HCEC 1CT (cell line): ENCODE results near the gene PSMD13.
A peak's percentile ranks its signal among the peaks of the same experiment; 100 is the strongest.
"Not testable (repeated sequence)": the region's sequence is repeated elsewhere in the genome, so short reads cannot be mapped to it uniquely, and the experiment has no call there.

Source experiments
- DNase-seq: peaks from one replicate; pipeline ENCODE4 v3.0.0-alpha.2; 2017

Gene PSMD13

DNA sequence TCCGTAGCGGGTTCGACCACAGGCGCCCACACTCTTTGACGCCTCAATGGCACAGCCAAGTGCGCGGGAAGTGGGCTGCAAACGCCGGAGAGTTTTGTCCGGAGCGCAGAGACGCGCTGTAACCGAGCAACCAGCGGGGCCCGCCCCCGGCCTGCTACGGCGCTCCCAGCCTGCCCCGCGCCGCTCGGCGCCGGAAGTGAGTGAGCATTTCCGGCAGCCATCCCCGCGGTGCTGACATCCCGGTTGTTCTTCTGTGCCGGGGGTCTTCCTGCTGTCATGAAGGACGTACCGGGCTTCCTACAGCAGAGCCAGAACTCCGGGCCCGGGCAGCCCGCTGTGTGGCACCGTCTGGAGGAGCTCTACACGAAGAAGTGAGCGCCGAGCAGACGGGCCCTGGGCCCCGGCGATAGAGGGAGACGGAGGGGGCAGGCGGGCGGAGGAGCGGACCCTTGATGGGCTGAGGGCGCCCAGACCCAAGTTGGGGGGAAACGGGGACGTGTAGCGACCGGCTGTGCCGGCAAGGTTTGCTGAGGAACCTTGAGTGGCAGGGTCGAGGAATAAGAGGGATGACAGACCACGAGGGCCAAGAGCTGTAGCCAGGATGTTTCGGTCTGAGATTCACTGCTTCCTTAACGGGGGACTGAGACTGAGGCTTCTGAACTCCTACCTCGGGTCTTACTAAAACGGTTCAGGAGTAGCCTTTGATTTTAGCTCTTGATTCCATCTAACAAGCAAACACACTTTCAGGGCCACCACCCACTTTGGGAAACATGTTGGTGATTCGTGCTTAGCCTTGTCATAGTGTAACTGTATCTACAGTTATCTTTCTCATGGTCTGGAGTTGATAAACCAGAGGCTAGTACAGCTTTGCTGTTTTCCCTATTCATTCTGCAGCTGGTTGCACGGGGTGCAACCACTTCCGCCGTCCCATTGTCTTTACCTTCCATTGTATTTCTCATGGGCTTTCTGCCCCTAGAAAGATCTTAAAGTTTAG lies at the start of gene PSMD13:
Gene PSMD13 (plus strand): TSS at position 203 of the 994 bp plus-strand sequence. CDS start 74 bp downstream, at position 277.
- peak; percentile 85 for DNase-seq

DNA sequence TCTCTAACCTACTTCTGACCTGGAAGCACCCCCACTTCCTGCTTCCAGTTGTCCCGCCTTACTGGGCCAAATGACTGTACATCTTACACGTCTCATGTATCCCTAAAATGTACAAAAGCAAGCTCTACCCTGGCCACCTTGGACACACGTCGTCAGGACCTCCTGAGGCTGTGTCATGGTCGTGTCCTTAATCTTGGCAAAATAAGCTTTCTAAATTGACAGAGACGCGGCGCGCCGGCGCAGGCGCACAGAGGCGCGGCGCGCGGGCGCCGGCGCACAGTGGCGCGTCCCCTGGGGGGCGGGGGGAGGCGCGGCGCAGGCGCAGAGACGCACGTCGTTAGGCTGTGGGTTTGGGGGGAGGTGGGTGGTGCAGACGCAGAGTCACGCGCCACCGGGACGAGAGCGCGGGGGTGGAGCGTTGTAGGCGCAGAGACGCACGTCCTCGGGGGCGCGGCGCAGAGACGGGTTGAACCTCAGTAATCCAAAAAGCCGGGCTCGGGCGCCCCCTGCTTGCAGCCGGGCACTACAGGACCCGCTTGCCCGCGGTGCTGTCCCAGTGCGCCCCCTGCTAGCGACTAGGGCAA lies 47.5 kb upstream of the PSMD13 start:
- DNase-seq: not testable (repeated sequence)

DNA sequence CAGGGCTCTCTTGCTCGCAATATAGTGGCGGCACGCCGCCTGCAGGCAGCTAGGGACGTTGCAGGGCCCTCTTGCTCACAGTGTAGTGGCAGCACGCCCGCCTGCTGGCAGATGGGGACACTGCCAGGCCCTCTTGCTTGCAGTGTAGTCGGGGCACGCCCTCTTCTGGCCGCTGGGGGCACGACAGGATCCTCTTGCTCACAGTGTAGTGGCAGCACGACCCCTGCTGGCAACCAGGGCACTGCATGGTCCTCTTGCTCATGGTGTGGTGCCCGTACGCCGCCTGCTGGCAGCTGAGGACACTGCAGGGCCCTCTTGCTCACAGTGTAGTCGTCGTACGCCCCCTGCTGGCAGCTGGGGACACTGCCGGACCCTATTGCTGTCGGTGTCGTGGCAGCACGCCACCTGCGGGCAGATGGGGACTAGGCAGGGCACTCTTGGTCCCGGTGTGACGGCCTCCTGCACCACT lies 46.9 kb upstream of the PSMD13 start:
- DNase-seq: not testable (repeated sequence)

DNA sequence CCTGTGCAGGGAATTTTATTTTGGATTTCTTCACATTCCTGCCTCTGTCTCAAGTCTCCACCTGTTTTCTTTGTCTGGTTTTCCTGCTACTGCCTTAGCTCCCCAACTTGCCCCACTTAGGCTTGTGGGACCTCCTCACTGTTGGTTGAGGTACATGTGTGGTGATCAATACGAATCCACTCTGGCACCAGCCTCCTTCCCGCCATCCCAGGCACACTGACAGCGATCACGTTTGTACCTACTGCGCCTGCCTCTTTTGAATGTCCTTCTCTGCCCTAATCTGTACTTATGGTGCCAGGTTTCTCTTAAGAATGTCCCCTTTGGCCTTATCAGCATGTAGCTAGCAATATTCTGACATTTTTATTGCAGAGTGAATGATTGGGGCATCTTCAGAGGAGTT lies 46.2 kb upstream of the PSMD13 start:
- not testable (repeated sequence) for DNase-seq

DNA sequence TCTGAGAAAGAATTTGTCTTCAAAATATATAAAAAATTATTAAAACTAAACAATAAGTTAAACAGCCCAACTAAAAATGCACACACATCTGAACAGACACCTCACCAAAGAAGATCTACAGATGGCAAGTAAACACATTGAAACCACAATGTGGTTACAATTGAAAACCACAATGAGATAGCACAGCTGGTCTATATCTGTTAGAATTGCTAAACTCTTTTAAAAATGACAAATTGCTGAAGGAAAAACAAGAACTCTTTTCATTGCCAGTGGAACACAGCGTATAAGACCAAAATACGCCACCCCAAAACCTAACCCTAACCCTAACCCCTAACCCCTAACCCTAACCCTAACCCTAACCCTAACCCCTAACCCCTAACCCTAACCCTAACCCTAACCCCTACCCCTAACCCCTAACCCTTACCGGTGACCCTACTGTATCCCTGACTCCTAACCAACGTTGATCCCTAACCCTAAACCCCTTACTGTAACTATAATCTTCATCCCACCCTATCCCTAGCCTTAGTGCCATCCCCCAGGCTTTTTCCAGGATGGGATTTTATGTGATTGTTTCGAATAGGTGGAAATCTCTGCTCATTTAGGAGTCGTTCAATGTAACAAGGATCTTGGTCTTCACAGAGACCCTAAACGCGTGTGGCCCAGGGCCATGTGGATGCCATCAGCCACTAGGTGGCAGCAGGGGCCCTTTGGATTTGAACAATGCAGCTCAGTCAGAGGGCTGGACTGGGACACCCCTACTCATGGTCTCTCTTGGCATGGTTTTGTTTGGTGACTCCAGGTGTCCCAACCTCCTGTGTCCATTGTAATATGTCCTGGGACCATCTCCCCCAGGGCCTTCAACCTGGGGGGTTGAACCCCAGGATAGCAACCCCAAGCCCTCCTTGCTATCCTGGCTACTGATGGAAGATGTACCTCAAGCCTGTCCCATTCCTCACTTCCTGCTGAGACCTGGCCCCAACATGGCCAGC lies 45.0 kb upstream of the PSMD13 start:
- DNase-seq: not testable (repeated sequence)

DNA sequence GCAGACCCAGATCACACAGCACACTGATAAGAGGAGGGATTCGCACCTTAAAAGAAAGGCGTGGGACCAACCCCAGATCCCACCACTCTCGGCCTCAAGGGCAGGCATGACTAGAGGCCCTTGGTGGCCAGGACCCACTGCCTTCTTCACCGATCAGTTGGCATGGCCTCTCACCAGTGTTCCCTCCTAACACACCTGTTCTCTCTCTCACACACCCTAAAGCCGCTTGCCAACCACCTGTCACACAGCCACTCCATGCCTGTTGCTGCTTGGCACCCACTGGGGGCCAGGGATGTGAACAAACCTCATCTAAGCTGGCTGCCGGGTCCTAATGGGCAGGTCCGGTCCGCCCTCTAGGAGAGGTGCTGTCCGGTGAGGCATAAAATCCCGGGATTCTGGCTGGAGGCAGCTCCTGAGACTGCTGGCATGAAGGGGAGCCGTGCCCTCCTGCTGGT lies 44.1 kb upstream of the PSMD13 start, which contains the start of gene SCGB1C1:
Gene SCGB1C1 (plus strand): TSS at position 405 of the 455 bp plus-strand sequence. CDS start 22 bp downstream, at position 427.
- not testable (repeated sequence) for DNase-seq

DNA sequence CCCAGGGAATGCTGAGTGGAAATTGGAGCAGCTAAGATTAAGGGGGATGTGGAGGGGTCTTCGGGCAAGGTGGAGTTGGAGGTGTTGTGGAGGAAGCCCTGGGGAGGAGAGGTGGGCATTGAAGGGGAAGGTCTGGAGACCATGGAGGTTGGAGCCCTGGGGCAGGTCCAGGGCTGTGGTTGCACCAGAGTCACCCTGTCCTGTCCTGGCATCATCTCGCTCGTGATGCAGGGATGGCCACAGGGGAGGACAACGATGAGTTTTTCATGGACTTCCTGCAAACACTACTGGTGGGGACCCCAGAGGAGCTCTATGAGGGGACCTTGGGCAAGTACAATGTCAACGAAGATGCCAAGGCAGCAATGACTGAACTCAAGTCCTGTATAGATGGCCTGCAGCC lies 43.3 kb upstream of the PSMD13 start:
- DNase-seq: not testable (repeated sequence)

DNA sequence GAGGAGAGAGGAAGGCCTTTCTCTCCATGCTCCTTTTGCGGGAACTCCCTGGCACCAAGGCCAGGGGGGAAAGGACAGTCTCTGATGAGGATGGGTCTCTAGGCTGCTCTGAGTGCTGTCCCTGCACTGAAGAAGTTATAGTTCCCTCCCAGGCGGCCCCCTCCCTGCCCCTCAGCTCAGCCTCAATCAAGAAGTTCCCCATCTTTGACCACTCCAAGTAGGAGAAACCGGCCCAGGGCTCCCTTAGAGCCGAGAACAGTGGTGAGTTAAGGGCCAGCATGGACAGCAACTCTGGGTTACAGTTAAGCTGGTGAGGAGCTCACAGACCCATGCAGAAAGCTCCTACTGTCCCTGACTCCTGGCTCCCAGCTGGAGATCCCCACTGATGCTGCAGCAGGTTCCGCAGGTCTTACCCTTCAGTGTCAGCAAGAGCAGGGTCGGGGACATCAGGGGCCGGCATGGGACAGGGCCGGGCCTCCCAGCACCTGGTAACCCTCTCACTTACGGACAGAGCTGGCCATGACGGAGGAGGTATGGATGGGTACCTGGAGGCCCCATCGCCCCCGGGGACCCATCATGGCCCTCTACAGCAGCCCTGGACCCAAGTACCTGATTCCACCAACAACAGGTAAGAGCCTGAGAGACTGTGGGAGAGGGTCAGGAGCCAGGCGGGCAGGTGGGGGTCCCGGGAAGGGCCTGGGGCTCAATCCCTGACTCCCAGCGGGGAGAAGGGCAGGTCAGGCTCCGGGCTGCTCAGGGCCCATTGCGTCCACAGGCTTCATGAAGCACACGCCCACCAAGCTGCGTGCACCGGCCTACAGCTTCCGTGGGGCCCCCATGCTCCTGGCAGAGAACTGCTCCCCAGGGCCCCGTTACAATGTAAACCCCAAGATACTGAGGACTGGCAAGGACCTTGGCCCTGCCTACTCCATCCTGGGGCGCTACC lies 39.7 kb upstream of the PSMD13 start:
- no peak for DNase-seq

DNA sequence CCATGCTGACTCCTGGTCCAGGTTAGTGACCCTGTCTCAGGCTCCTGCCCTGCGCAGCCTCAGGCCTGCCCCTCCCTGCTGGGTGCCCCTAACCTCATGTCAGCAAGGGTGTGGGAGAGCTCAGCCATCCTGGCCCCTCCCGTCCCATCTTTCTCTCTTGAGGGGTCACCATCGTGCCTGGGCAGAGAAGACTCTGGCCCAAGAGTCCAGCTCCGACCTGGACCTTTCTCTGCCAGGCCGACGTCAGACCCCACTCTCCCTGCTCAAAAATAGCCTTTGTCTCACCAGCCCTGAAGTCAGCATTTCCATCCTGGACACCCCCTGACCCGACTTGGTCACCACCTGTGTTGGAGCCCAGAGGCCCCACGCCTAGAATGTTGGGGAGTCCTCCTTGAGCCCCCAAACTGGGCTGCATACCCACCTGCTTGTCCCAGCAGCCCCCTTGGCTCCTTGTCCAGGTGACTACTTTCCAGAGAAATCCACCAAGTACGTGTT lies 39.0 kb upstream of the PSMD13 start:
- DNase-seq: no peak

DNA sequence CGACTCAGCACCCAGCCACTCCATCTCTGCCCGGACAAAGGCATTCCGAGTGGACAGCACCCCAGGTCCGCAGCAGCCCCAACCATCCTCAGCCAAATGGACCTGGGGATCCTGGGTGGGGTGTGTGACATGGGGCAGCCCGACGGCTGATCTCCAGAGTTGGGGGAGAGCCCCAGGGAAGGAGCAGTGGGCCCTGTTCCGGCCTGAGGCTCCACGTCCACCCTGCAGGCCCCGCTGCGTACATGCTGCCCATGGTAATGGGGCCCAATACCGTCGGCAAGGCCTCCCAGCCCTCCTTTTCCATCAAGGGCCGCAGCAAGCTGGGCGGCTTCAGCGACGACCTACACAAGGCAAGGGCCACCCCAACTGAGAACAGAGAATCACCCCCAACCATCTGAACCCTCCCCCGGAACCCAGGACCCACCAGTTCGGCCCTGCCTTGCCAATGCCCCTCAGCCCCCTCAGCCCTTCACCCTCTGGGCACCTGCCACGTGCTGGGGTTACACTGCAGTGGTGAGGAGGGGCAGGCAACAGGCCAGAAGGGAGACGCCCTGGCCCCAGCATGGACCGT lies 38.5 kb upstream of the PSMD13 start:
- DNase-seq: no peak

DNA sequence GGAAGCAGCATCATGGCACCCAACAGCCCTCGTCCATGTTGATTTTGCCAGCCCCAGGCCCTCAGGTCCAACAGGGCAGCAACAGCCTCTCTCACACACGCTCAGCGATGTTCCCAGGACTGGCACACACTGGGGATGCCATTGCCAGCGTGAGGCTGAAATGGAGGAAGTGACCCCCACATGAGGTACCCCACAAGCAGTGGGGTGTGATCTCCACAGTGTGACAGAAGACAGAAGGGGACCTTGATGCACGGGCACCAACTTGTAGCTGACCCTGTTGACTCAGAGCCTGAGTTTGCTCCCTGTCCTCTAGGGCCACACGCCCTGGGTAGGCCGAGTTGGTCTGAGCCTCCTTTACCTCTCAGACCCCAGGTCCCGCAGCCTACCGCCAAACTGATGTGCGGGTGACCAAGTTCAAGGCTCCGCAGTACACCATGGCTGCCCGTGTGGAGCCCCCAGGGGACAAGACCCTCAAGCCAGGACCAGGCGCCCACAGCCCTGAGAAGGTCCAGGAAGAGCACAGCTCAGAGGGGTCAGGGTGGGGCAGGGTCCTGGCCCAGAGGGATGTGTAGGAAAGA lies 37.7 kb upstream of the PSMD13 start:
- DNase-seq: no peak

DNA sequence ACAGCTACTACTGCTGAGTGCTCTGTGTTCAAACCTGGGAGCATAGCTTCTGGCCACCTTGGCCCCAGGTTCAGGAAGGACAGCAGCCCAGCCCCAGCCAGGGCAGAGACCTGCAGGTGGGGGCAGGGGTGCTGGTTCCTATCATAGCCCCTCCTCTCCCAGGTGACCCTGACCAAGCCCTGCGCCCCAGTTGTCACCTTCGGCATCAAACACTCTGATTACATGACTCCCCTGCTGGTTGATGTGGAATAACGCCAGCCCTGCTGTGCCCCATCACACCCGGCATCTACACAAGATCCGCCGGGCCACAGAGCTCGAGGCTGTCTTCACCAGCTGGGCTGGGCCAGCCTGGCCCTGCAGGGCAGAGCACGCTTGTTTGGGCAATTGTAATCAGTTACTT lies 37.0 kb upstream of the PSMD13 start:
- no peak for DNase-seq

DNA sequence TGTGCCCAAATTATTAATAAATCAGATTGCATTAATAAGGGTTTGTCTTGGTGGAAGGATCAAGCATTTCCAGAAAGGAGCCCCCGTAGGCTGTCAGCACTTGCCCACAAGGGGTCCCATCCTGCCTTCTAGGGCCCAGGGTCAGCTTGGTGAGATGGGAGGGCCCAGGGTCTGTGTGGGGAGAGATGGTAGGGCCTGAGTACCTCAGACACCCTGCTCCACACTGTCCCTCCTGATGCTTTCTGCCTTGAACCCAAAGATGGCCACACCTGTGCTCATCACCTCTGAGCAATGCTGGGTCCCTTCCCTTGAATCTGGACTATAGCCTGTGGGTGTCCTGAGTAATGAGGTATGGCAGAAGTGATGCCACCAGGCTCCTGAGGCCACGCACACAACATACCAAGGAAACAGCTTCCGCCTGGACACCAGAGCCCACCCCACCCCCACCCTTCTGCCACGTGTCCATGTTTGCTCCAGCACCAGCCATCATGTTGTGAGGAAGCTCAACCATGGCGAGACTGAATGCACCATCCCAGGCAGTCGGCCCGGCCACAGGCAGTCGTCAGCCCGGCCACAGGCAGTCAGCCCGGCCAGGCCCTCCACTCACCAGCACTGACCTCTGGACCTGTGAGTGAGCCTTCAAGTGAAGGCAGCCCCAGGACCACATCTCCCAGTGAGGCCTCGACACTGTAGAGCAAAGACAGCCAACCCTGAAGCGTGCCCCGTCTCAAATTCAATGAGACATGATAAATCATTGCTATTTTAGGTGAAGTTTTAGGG lies 36.4 kb upstream of the PSMD13 start:
- DNase-seq: no peak

DNA sequence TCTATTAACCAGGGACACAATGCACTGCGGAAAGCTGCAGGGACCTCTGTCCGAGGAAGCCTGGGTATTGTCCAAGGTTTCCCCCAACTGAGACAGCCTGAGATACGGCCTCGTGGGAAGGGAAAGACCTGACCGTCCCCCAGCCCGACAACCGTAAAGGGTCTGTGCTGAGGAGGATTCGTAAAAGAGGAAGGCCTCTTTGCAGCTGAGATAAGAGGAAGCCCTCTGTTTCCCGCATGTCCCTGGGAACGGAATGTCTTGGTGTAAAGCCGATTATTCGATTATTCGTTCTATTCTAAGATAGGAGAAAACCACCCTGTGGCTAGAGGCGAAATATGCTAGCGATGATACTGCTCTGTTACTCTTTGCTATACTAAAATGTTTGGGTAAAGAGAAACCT lies 34.8 kb upstream of the PSMD13 start:
- no peak for DNase-seq

DNA sequence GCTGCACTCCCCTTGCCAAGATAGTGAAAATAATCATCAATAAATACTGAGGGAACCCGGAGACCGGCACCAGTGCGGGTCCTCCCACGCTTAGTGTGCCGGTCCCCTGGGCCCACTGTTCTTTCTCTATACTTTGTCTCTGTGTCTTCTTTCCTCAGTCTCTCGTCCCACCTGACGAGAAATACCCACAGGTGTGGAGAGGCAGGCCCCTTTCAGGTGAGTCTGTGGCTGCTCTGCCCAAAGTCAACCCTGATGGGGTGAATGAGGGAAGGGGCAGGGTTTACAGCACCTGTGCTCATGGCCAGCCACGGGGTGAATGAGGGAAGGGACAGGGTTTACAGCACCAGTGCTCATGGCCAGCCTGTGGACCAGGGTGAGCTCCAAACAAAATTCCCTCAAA lies 34.3 kb upstream of the PSMD13 start:
- no peak for DNase-seq

DNA sequence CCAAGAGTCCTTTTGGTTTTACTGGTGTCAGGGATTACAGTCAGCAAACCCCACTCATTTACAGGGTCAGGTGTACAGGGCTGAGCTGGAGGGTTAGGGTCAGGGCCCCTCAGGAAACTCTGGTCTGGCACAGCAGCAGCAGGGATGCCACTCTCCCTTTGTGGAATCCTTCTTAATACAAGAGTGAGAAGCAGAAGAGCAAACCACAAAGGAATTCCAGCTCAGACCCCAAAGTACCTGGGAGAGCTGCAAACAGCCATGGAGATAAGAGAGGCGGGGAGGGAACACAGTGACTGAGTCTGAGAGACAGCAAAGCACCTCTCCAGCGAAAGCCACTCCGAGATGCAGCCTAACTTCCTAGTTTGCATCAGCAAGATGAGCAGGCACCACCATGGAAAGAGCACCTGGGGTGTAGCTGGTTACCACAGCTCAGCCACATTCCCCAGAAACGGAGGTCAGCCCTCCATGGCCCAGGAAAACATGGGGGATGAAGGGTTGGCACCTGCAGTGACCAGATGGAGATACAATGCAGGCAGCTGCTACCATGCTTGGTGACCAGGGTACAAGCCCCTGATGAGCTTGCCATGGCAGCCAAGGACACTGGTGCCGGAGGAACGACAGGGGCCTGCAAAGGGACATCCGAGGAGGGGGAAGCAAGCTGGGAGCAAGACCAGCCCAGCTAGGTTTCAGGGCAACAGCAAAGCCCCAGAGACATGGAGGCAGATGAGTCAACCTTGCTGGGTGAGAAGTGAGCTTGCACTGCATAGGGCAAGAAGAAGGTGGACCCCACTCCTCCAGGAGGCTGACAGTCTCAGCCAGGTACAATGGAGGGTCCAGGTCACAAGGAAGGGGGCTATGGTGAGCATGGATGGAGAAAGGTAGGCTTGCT lies 33.5 kb upstream of the PSMD13 start:
- no peak for DNase-seq

DNA sequence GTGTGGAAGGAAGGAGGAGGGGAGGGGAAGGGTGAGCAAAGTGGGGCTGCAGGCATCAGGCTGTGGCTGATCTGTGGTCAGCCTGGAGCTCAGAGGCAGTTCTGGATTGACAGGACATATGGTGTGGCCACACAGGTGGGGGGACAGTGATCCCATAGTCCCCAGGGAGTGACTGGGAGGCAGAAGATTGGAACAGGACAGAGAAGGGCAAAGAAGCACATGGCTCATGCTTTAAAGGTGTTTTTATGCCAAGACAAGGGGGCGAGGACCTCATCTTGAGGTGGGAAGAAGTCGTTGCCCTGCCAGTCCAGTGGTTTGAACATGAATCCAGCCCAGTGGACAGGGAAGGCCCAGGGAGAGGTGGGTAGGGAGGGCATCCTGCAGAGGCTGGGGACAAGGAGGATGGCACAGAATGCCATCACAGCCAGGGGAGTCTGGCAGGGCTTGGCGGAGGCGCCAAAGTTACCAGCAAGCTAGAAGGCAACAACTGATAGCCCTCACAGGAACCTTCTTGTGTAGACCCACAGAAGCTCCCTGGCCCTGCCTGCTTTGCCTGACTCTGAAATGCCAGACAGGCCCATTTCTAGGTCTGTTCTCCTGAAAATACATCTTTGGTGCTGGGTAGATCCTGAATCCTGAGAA lies 32.7 kb upstream of the PSMD13 start:
- DNase-seq: no peak

DNA sequence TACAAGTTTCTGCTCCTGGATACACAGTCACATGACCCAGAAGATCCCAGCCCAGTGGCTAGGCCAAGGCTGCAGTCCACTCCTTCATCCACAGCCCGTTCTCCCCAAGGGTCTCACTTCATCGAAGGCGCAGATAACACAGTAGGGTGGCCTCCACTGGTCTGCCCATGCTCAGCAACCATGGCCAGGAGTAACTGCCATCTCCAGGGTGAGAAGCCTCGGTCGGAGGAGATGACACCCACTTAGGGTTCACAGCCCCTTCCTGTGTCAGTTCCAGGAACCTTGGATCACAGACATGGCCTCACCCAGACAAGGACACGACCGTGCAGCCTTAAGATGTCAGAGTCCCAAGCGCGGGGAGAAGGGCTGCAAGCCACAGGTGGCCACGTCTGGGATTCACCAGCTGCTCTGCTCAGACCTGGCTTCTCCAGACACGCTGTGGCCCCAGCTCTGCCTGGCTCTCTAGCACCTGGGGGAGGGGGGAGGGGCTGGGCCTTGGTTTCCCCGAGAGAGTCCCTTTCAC lies 32.1 kb upstream of the PSMD13 start:
- DNase-seq: no peak
